ENCODE data around the gene TCF7L1. TPM values are rescaled to one million over a fixed set of nuclear protein-coding genes. Genes with fewer than 3 reads are reported as not detected.

Gene TCF7L1
- total RNA-seq, 1 donor from 2014 or later: 8.9 TPM

DNA sequence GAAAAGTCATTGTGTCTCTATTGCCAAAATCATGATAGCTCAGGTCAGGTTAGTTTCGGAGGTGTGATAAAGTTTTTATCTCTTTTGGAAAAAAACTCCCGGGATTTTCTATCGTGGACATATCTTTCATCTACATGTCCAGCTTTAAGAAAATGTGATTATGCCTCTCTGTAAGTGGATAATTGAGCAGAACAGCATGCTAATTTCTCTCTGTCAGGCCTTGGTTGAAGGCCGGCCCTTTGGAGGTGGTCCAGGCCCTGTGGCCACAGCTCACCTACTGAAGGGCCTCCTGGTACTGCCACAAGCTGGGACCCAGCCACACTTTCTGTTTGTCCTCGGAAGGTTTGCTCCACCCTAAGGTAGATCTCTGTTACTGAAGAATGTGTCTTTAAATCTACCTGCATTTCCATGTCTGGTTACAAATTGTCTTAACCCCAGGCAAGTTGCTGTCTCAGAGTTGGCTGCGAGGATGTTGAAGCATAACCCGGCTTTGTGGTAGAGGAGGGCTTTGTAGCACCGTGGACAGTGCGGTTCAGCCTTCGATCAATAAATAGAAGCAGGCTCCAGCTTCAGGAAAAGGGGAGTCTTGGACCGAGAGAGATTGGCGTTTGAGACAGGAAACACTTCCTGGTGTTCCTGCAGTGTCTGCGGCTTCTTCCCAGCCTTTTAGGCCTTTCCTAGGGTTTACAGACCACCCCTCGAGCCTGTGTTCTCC lies 25.5 kb downstream of the TCF7L1 start:
- peaks cover 33 to 51% (median 43%) of the 10 kb centered on the region in 3 donors for H3K4me1 ChIP-seq (ENCODE audit: control insufficient read depth in 3 of 3, insufficient read depth in 3 of 3, low read length in 3 of 3)
- H3K27me3 ChIP-seq (ENCODE audit: control insufficient read depth in 3 of 3, insufficient read depth in 3 of 3, low read length in 3 of 3): peaks cover 0 to 2% (median 0%) of the 10 kb centered on the region in 3 donors
- H3K36me3 ChIP-seq (ENCODE audit: control insufficient read depth in 3 of 3, insufficient read depth in 3 of 3, low read length in 3 of 3): no peaks in the 10 kb centered on the region
- no peak overlapping the region for H3K27ac ChIP-seq (ENCODE audit: low read depth, low read length)
- H3K4me3 ChIP-seq (ENCODE audit: low read length in 3 of 3): no peak overlapping the region
- no peaks in the 10 kb centered on the region for H3K9me3 ChIP-seq (ENCODE audit: control insufficient read depth in 3 of 3, low read length in 3 of 3)
- H3K9ac ChIP-seq (ENCODE audit: low read depth in 1 of 3, low read length in 3 of 3): no peak overlapping the region

GRCh38 chr2:85159589-85159988 lies 26.4 kb downstream of the TCF7L1 start:
- H3K27me3 ChIP-seq (ENCODE audit: control insufficient read depth in 3 of 3, insufficient read depth in 3 of 3, low read length in 3 of 3): peaks cover 0 to 2% (median 0%) of the 10 kb centered on the region in 3 donors
- no peak overlapping the region for H3K27ac ChIP-seq (ENCODE audit: low read depth, low read length)
- no peaks in the 10 kb centered on the region for H3K9me3 ChIP-seq (ENCODE audit: control insufficient read depth in 3 of 3, low read length in 3 of 3)
- H3K36me3 ChIP-seq (ENCODE audit: control insufficient read depth in 3 of 3, insufficient read depth in 3 of 3, low read length in 3 of 3): no peaks in the 10 kb centered on the region
- H3K4me3 ChIP-seq (ENCODE audit: low read length in 3 of 3): no peak overlapping the region
- H3K9ac ChIP-seq (ENCODE audit: low read depth in 1 of 3, low read length in 3 of 3): no peak overlapping the region
- H3K4me1 ChIP-seq (ENCODE audit: control insufficient read depth in 3 of 3, insufficient read depth in 3 of 3, low read length in 3 of 3): peaks cover 33 to 49% (median 42%) of the 10 kb centered on the region in 3 donors

- H3K4me1 ChIP-seq (ENCODE audit: control insufficient read depth in 3 of 3, insufficient read depth in 3 of 3, low read length in 3 of 3): peaks cover 35 to 64% (median 44%) of the 10 kb centered on the region in 3 donors
- H3K9ac ChIP-seq (ENCODE audit: low read depth in 1 of 3, low read length in 3 of 3): peak overlapping the region in 1 of 3 donors; percentile 12
- no peak overlapping the region for H3K4me3 ChIP-seq (ENCODE audit: low read length in 3 of 3)
Measured at GRCh38 chr2:85160966-85161960, 28.1 kb downstream of the TCF7L1 start.

DNA sequence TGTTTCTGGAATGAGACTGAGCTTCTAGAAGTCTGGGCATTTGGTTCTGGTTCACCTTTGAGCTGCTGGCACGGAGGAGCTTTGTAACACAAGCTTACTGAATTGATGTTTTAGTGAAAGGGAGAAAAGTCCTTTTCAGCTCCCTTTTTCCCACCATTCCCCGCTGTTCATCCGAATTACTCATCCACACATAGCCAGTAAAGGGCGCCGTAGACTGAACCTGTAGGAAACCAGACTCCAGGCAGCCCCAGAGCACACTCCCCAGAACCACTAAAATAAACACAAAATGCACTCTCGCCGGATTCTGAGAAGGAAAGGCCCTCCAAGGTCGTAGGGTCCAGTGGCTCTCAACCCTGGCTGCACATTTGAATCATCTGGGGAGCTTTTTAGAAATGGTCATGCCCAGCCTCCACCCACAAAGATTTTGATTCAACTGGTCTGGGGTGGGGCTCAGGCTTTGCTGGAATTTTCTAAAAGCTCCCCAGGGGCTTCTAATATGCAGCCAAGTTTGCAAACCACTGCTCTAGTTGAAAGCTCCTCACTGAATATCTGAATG lies 29.6 kb downstream of the TCF7L1 start:
- Histone ChIP-seq H3K27ac (ENCODE audit: low read depth, low read length) (no peak overlapping the region), H3K4me1 (ENCODE audit: control insufficient read depth in 3 of 3, insufficient read depth in 3 of 3, low read length in 3 of 3) (peaks cover 34 to 56% (median 43%) of the 10 kb centered on the region in 3 donors), H3K4me3 (ENCODE audit: low read length in 3 of 3) (no peak overlapping the region), H3K27me3 (ENCODE audit: control insufficient read depth in 3 of 3, insufficient read depth in 3 of 3, low read length in 3 of 3) (peaks cover 0 to 1% (median 0%) of the 10 kb centered on the region in 3 donors), H3K9me3 (ENCODE audit: control insufficient read depth in 3 of 3, low read length in 3 of 3) (no peaks in the 10 kb centered on the region), H3K9ac (ENCODE audit: low read depth in 1 of 3, low read length in 3 of 3) (no peak overlapping the region), H3K36me3 (ENCODE audit: control insufficient read depth in 3 of 3, insufficient read depth in 3 of 3, low read length in 3 of 3) (no peaks in the 10 kb centered on the region)

More at GRCh38 chr2:85160966-85161960, 28.1 kb downstream of the TCF7L1 start:
- Histone ChIP-seq H3K9me3 (ENCODE audit: control insufficient read depth in 3 of 3, low read length in 3 of 3) (no peaks in the 10 kb centered on the region), H3K27ac (ENCODE audit: low read depth, low read length) (no peak overlapping the region), H3K36me3 (ENCODE audit: control insufficient read depth in 3 of 3, insufficient read depth in 3 of 3, low read length in 3 of 3) (no peaks in the 10 kb centered on the region), H3K27me3 (ENCODE audit: control insufficient read depth in 3 of 3, insufficient read depth in 3 of 3, low read length in 3 of 3) (peaks cover 0 to 2% (median 0%) of the 10 kb centered on the region in 3 donors)

DNA sequence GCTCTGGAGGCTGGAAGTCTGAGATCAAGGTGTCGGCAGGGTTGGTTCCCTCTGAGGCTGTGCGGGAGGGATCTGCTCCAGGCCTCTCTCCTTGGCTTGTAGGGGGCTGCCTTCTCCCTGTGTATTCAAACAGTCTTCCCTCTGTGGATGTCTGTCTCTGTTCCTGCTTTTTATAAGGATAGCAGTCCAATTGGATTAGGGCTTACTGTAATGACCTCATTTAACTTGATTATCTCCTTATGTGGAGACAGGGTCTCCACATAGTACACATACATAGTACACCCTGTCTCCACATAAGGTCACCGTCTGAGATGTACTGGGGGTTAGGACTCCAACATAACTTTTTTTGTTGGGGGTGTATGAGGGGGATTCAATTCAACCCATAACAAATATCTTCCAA lies 30.5 kb downstream of the TCF7L1 start:
- no peak overlapping the region for H3K9ac ChIP-seq (ENCODE audit: low read depth in 1 of 3, low read length in 3 of 3)
- H3K4me3 ChIP-seq (ENCODE audit: low read length in 3 of 3): no peak overlapping the region
- no peak overlapping the region for H3K27ac ChIP-seq (ENCODE audit: low read depth, low read length)
- H3K4me1 ChIP-seq (ENCODE audit: control insufficient read depth in 3 of 3, insufficient read depth in 3 of 3, low read length in 3 of 3): peaks cover 31 to 55% (median 40%) of the 10 kb centered on the region in 3 donors
- no peaks in the 10 kb centered on the region for H3K9me3 ChIP-seq (ENCODE audit: control insufficient read depth in 3 of 3, low read length in 3 of 3)
- no peaks in the 10 kb centered on the region for H3K27me3 ChIP-seq (ENCODE audit: control insufficient read depth in 3 of 3, insufficient read depth in 3 of 3, low read length in 3 of 3)
- no peaks in the 10 kb centered on the region for H3K36me3 ChIP-seq (ENCODE audit: control insufficient read depth in 3 of 3, insufficient read depth in 3 of 3, low read length in 3 of 3)

- Histone ChIP-seq H3K9me3 (ENCODE audit: control insufficient read depth in 3 of 3, low read length in 3 of 3) (no peaks in the 10 kb centered on the region), H3K4me1 (ENCODE audit: control insufficient read depth in 3 of 3, insufficient read depth in 3 of 3, low read length in 3 of 3) (peaks cover 30 to 52% (median 35%) of the 10 kb centered on the region in 3 donors), H3K9ac (ENCODE audit: low read depth in 1 of 3, low read length in 3 of 3) (no peak overlapping the region), H3K36me3 (ENCODE audit: control insufficient read depth in 3 of 3, insufficient read depth in 3 of 3, low read length in 3 of 3) (no peaks in the 10 kb centered on the region), H3K4me3 (ENCODE audit: low read length in 3 of 3) (no peak overlapping the region), H3K27me3 (ENCODE audit: control insufficient read depth in 3 of 3, insufficient read depth in 3 of 3, low read length in 3 of 3) (no peaks in the 10 kb centered on the region), H3K27ac (ENCODE audit: low read depth, low read length) (no peak overlapping the region)
Measured at GRCh38 chr2:85164145-85164569, 31.0 kb downstream of the TCF7L1 start.

GRCh38 chr2:85165088-85165690 lies 32.0 kb downstream of the TCF7L1 start:
- H3K9me3 ChIP-seq (ENCODE audit: control insufficient read depth in 3 of 3, low read length in 3 of 3): no peaks in the 10 kb centered on the region
- H3K27me3 ChIP-seq (ENCODE audit: control insufficient read depth in 3 of 3, insufficient read depth in 3 of 3, low read length in 3 of 3): no peaks in the 10 kb centered on the region
- H3K4me1 ChIP-seq (ENCODE audit: control insufficient read depth in 3 of 3, insufficient read depth in 3 of 3, low read length in 3 of 3): peaks cover 28 to 46% (median 34%) of the 10 kb centered on the region in 3 donors
- no peak overlapping the region for H3K27ac ChIP-seq (ENCODE audit: low read depth, low read length)
- peak overlapping the region in 1 of 3 donors; percentile 26 for H3K9ac ChIP-seq (ENCODE audit: low read depth in 1 of 3, low read length in 3 of 3)
- H3K36me3 ChIP-seq (ENCODE audit: control insufficient read depth in 3 of 3, insufficient read depth in 3 of 3, low read length in 3 of 3): no peaks in the 10 kb centered on the region
- H3K4me3 ChIP-seq (ENCODE audit: low read length in 3 of 3): peak overlapping the region in 1 of 3 donors; percentile 31

DNA sequence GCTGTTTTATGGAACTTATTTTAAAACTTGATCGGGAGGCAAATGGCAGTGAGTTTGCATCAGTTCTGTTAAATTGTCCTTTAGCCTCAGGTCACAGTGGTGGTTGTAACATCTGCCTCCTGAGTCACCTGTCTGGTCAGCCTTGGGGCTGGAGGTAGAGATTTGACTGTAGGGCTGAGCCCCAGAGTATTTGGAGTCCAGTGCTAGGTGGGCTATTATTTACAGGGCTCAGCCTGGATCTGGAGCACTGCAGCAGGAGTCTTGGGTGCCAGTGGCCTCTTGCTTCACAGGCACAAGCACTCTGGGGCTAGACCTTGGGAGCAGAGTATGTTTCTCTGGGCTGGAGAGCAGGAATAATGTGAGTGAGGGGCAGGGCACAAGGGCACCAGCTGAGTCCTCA lies 32.8 kb downstream of the TCF7L1 start:
- Histone ChIP-seq H3K27me3 (ENCODE audit: control insufficient read depth in 3 of 3, insufficient read depth in 3 of 3, low read length in 3 of 3) (no peaks in the 10 kb centered on the region), H3K4me1 (ENCODE audit: control insufficient read depth in 3 of 3, insufficient read depth in 3 of 3, low read length in 3 of 3) (peaks cover 26 to 46% (median 34%) of the 10 kb centered on the region in 3 donors), H3K4me3 (ENCODE audit: low read length in 3 of 3) (no peak overlapping the region), H3K9ac (ENCODE audit: low read depth in 1 of 3, low read length in 3 of 3) (no peak overlapping the region), H3K9me3 (ENCODE audit: control insufficient read depth in 3 of 3, low read length in 3 of 3) (no peaks in the 10 kb centered on the region), H3K27ac (ENCODE audit: low read depth, low read length) (no peak overlapping the region), H3K36me3 (ENCODE audit: control insufficient read depth in 3 of 3, insufficient read depth in 3 of 3, low read length in 3 of 3) (no peaks in the 10 kb centered on the region)

DNA sequence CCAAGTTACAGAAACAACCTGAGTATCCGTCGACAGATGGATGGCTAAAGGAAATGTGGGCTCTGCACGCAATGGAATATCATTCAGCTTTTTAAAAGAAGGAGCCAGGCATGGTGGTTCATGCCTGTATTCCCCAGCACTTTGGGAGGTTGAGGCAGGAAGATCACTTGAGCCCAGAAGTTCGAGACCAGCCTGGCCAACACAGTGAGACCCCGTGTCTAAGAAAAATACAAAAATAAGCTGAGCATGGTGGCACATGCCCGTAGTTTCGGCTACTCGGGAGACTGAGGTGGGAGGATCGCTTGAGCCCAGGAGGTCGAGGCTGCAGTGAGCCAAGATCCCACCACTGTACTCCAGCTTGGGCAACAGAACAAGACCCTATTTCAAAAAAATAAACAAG lies 34.3 kb downstream of the TCF7L1 start:
- Histone ChIP-seq H3K27ac (ENCODE audit: low read depth, low read length) (no peak overlapping the region), H3K9me3 (ENCODE audit: control insufficient read depth in 3 of 3, low read length in 3 of 3) (no peaks in the 10 kb centered on the region), H3K9ac (ENCODE audit: low read depth in 1 of 3, low read length in 3 of 3) (no peak overlapping the region), H3K4me1 (ENCODE audit: control insufficient read depth in 3 of 3, insufficient read depth in 3 of 3, low read length in 3 of 3) (peaks cover 13 to 34% (median 20%) of the 10 kb centered on the region in 3 donors), H3K4me3 (ENCODE audit: low read length in 3 of 3) (no peak overlapping the region), H3K27me3 (ENCODE audit: control insufficient read depth in 3 of 3, insufficient read depth in 3 of 3, low read length in 3 of 3) (no peaks in the 10 kb centered on the region), H3K36me3 (ENCODE audit: control insufficient read depth in 3 of 3, insufficient read depth in 3 of 3, low read length in 3 of 3) (no peaks in the 10 kb centered on the region)
